Psoas muscle (tissue), 8 donors: ENCODE results near the gene ZFC3H1. TPM values are rescaled to one million over a fixed set of nuclear protein-coding genes. Genes with fewer than 3 reads are reported as not detected.

Experiments
- ATAC-seq, 4 donors: fragments of 200-7000 bp; cut with Tn5 transposase; one replicate each; pipeline ENCODE4 v1.9.1; 2020; ENCODE audit warnings: moderate library complexity in 3 of 4, mild to moderate bottlenecking in 2 of 4
- DNase-seq, 2 donors: peaks; one replicate each; pipeline ENCODE4 v3.0.0-alpha.2; 2020
- H3K27ac ChIP-seq: fragments of 200-600 bp; one replicate; pipeline ENCODE4 v1.8.0; 2022
- H3K27me3 ChIP-seq, 3 donors: fragments of 200-600 bp in 1 of 3; one replicate each; pipeline versions ENCODE4 v1.6.1 to v1.8.0; 2013 to 2022; ENCODE audit warnings: low read length in 2 of 3, mild to moderate bottlenecking in 2 of 3, moderate library complexity in 1 of 3; ENCODE audit not compliant: insufficient read depth in 3 of 3
- H3K36me3 ChIP-seq, 2 donors: fragments of 200-600 bp in 1 of 2; one replicate each; pipeline versions ENCODE4 v1.6.1 to v1.8.0; 2013 to 2022; ENCODE audit warnings: low read depth in 1 of 2, mild to moderate bottlenecking in 1 of 2, moderate library complexity in 1 of 2; ENCODE audit not compliant: insufficient read depth in 1 of 2
- H3K4me1 ChIP-seq: fragments of 200-600 bp; one replicate; pipeline ENCODE4 v1.8.0; 2022
- H3K4me3 ChIP-seq: fragments of 200-600 bp; one replicate; pipeline ENCODE4 v1.8.0; 2022; ENCODE audit warnings: mild to moderate bottlenecking
- H3K9me3 ChIP-seq: fragments of 200-600 bp; one replicate; pipeline ENCODE4 v1.8.0; 2022
- WGBS, 3 donors: extraction: QIAGEN DNeasy Blood & Tissue Kit; methylation state at CpG; one replicate each; pipeline versions ENCODE4 v1.1.6 to v1.1.7; 2013; 5-methylcytosine and 5-hydroxymethylcytosine counted together
- intact Hi-C, 2 donors: fragments of 100-400 bp; cut with DNase I; formaldehyde crosslinking; loops; one replicate each; pipeline versions ENCODE4 v1.11.0 to v1.14.2; 2022
- polyA plus RNA-seq, 3 donors: library from polyadenylated mRNA; stranded (reverse); fragments of 200-250 nt; gene quantifications; one replicate each; pipeline ENCODE4 v1.2.3, GENCODE V29; 2013
- total RNA-seq, 4 donors: library from RNA; stranded (reverse); fragmentation: NEBNext Ultra II Directional in 2 of 4; extraction: Animal tissue kit (Norgen Biotek cat#: 25700) in 2 of 4; gene quantifications; one replicate each; pipeline versions ENCODE4 v1.2.1 to v1.2.4, GENCODE V29; 2021 to 2023
- TF ChIP-seq, protein P1 (sequence below): fragments of 200-600 bp; IDR thresholded peaks from one replicate; pipeline ENCODE4 v1.8.0; 2022; ENCODE audit warnings: antibody characterized with exemption
- donor health status: healthy with polysubstance abuse.
- donor health status: DM: no; HTN: no; CAD: no; lungs with moderate emphysema.
- donor health status: Bipolar disorder and iron deficiency.
- donor health status: healthy.
- donor health status: DM: yes; HTN: yes; CAD: no.
- donor health status: DM: no; HTN: no; CAD: no.
- donor health status: DM: no; HTN: no; CAD: no.
- donor health status: DM: yes; HTN: yes; CAD: no.

Gene ZFC3H1
- total and polyA plus RNA-seq, 7 donors: 5.5 to 18.1 (median 13.0) TPM

DNA sequence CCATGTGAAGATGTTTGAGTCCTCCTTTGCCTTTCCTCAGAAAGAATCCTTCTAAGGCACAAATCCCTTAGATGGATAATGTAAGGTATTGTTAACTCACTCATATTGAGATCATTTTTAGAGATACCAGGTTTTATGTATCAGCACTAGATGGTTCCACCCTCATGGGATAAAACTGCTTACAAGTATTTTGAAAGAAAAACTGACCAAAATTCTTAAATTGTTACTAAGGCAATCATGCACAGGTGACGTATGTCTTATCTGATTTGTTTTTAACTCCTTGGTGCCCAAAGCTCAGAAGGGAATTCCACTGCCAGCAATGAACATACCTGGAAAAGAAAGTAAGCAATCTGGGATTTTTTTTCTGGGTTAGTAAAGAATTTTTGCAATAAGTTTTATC lies 78.4 kb downstream of the ZFC3H1 start:
- Histone ChIP-seq H3K9me3 (no peaks in the 10 kb centered on the region), H3K4me1 (no peaks in the 10 kb centered on the region), H3K27me3 (peaks cover 0 to 2% (median 0%) of the 10 kb centered on the region in 3 donors), H3K4me3 (no peak overlapping the region), H3K36me3 (peaks cover 0 to 44% of the 10 kb centered on the region in 2 donors), H3K27ac (no peak overlapping the region)
- DNase-seq (no peak), ATAC-seq (no peak)
- TF ChIP-seq, protein P1, sequence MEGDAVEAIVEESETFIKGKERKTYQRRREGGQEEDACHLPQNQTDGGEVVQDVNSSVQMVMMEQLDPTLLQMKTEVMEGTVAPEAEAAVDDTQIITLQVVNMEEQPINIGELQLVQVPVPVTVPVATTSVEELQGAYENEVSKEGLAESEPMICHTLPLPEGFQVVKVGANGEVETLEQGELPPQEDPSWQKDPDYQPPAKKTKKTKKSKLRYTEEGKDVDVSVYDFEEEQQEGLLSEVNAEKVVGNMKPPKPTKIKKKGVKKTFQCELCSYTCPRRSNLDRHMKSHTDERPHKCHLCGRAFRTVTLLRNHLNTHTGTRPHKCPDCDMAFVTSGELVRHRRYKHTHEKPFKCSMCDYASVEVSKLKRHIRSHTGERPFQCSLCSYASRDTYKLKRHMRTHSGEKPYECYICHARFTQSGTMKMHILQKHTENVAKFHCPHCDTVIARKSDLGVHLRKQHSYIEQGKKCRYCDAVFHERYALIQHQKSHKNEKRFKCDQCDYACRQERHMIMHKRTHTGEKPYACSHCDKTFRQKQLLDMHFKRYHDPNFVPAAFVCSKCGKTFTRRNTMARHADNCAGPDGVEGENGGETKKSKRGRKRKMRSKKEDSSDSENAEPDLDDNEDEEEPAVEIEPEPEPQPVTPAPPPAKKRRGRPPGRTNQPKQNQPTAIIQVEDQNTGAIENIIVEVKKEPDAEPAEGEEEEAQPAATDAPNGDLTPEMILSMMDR: no peak
- intact Hi-C loops: no loop called here
- 60 to 67% (median 64%) methylated on average over 1 of the region's 1 CpG for WGBS, 3 donors

DNA sequence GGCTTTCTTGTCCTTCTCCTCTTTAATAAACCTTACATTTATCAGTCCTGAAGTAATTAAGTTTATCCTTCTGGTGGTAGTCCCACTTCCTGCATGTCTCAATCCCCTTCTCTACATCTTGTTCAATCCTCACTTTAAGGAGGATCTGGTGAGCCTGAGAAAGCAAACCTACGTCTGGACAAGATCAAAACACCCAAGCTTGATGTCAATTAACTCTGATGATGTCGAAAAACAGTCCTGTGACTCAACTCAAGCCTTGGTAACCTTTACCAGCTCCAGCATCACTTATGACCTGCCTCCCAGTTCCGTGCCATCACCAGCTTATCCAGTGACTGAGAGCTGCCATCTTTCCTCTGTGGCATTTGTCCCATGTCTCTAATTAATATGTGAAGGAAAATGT lies 79.3 kb downstream of the ZFC3H1 start:
- Histone ChIP-seq H3K36me3 (peaks cover 0 to 48% of the 10 kb centered on the region in 2 donors), H3K4me3 (no peak overlapping the region), H3K27me3 (peaks cover 0 to 2% (median 0%) of the 10 kb centered on the region in 3 donors), H3K9me3 (no peaks in the 10 kb centered on the region), H3K27ac (no peak overlapping the region), H3K4me1 (no peaks in the 10 kb centered on the region)
- DNase-seq: no peak
- WGBS, 3 donors: 87 to 91% (median 87%) methylated on average over 3 of the region's 3 CpGs
- no peak for ATAC-seq
- TF ChIP-seq, protein P1: no peak
- intact Hi-C loops: no loop called here

DNA sequence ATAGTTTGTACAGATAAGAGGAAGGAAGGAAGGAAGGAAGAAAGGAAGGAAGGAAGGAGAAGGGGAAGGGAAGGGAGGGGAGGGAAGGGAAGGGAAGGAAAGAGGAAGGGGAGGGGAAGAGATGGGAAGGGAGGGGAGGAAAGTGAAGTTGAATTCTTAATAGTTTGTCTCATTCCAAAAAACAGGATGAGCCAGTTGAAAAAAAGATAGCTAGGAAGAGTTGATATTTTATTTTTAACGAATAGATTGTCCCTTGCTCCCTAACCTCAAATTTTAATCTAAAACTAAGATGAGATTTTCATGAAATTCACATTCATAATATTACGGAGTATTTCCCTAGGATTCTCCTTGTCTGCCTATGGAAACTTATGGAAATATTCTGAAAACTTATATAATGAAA lies 80.7 kb downstream of the ZFC3H1 start:
- Histone ChIP-seq H3K27ac (no peak overlapping the region), H3K9me3 (no peaks in the 10 kb centered on the region), H3K4me3 (no peak overlapping the region), H3K36me3 (peaks cover 0 to 55% of the 10 kb centered on the region in 2 donors), H3K4me1 (no peaks in the 10 kb centered on the region), H3K27me3 (peaks cover 0 to 2% (median 0%) of the 10 kb centered on the region in 3 donors)
- DNase-seq (no peak), ATAC-seq (no peak)
- intact Hi-C loops: no loop called here
- TF ChIP-seq, protein P1: no peak
- WGBS, 3 donors: 87 to 91% (median 90%) methylated on average over 2 of the region's 2 CpGs

DNA sequence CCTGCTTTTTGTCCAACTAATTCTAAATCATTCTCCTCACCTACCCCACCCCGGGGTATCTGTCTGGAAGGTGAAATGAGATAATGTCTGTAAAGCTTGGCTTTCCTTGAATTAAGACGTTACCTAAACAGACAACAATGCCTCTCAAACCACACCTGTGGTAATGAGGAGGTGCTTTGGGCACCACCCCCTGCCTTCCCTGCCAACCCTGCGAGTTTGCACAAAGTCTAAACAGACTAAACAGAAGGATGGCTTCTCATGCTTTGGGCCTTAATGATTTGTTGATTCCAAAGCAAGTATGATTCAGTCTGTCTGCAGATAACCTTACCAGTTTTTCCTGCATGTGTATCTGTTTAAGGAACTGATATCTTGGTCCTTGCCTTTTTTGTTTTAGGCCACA lies 82.4 kb downstream of the ZFC3H1 start:
- TF ChIP-seq, protein P1: no peak
- DNase-seq: no peak
- H3K4me1 ChIP-seq: no peaks in the 10 kb centered on the region

DNA sequence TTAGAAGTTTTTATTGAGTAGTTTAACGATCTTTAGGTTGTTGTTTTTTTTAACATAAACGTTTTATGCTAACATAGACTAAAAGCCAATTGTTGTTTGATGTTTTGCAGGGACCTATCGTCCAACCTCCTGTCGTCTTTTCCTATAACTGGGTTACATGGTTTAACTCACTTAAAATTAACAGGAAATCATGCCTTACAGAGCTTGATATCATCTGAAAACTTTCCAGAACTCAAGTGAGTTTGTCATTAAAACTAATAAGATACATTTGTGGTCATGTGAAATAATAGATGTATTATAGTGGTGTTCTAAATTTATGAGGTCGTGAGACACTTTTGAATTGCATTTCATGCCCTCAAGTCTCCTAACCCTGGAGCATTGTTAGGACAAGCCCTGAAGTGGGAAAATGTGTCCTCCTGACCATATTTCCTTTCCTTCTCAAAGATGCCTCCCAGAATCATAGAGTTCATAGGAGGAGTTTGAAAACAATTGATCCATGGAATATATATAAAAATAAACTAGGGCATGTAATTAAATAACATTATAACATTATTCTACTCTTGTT lies 84.9 kb downstream of the ZFC3H1 start:
- 64 to 71% (median 68%) methylated on average over 5 of the region's 5 CpGs for WGBS, 3 donors
- no peaks in the 10 kb centered on the region for H3K4me1 ChIP-seq
- DNase-seq: no peak
- H3K9me3 ChIP-seq: no peaks in the 10 kb centered on the region
- H3K27ac ChIP-seq: no peak overlapping the region
- no peak for ATAC-seq
- peaks cover 0 to 2% (median 0%) of the 10 kb centered on the region in 3 donors for H3K27me3 ChIP-seq
- TF ChIP-seq, protein P1: no peak
- H3K36me3 ChIP-seq: peaks cover 0 to 42% of the 10 kb centered on the region in 2 donors
- intact Hi-C loops: no loop called here
- H3K4me3 ChIP-seq: no peak overlapping the region

More for the DNA sequence above, 82.4 kb downstream of the ZFC3H1 start:
- 79 to 88% (median 86%) methylated on average over 3 of the region's 3 CpGs for WGBS, 3 donors
- Histone ChIP-seq H3K36me3 (peaks cover 0 to 57% of the 10 kb centered on the region in 2 donors), H3K9me3 (no peaks in the 10 kb centered on the region), H3K27me3 (peaks cover 0 to 2% (median 0%) of the 10 kb centered on the region in 3 donors), H3K4me3 (no peak overlapping the region), H3K27ac (no peak overlapping the region)
- ATAC-seq: no peak
- intact Hi-C loops: no loop called here
